HepG2 (cell line): Measurements from ENCODE around the gene WNT2B. TPM values are rescaled to one million over a fixed set of nuclear protein-coding genes. Genes with fewer than 3 reads are reported as not detected.

Source experiments
- ATAC-seq: fragments of 200-7000 bp; cut with Tn5 transposase; 3 replicates; pipeline ENCODE4 v1.9.1; 2020; ENCODE audit warnings: mild to moderate bottlenecking, moderate library complexity
- BruUV-seq: library from RNA; stranded (reverse); fragments of 400-500 nt; replicated peaks from 2 replicates; lab custom pipeline; 2021; lab: Mats Ljungman, UMichigan
- CTCF ChIA-PET: fragments of 300-600 bp; formaldehyde crosslinking; extraction: SDS; loops from one replicate; lab custom pipeline; 2021; ENCODE audit warnings: low total read pairs, inconsistent platforms, low intra/inter-chr PET ratio; lab: Yijun Ruan, JAX
- POLR2A ChIA-PET: fragments of 350-600 bp; sonication (Branson Sonifier 250); formaldehyde crosslinking; loops from one replicate; lab custom pipeline; 2020; ENCODE audit warnings: antibody characterized with exemption, inconsistent platforms; lab: Yijun Ruan, JAX
- DNase-seq: peaks from one replicate; pipeline ENCODE4 v3.0.0-alpha.2; 2015; ENCODE audit warnings: low spot score
- FAIRE-seq: peaks from 3 replicates; lab custom pipeline; 2011; peaks lifted over from hg19 to GRCh38; lab: Jason Lieb, UNC
- H2AFZ ChIP-seq: one replicate; pipeline ENCODE4 v1.6.1; 2011; ENCODE audit warnings: low read length, inconsistent platforms
- H3K27ac ChIP-seq: fragments of 300-600 bp; 3 replicates; pipeline ENCODE4 v1.8.0; 2011; ENCODE audit warnings: mixed run types, mild to moderate bottlenecking, mixed read lengths, low read length, inconsistent platforms; ENCODE audit not compliant: insufficient read depth; ENCODE audit errors: extremely low read length
- H3K27me3 ChIP-seq, 2 experiments: fragments of 200-600 bp in 1 of 2; 2 replicates in 1 of 2; 3 replicates in 1 of 2; pipeline versions ENCODE4 v1.6.0 to v1.8.0; 2011; ENCODE audit warnings: low read length in 2 of 2, mild to moderate bottlenecking in 2 of 2, moderate library complexity in 2 of 2, inconsistent platforms in 1 of 2; ENCODE audit not compliant: insufficient read depth in 2 of 2, control insufficient read depth in 1 of 2
- H3K36me3 ChIP-seq, 2 experiments: fragments of 200-600 bp in 1 of 2; replicated peaks in 1 of 2; 2 replicates in 1 of 2; 3 replicates in 1 of 2; pipeline versions ENCODE4 v1.5.1 to v1.8.0; 2011; ENCODE audit warnings: low read length in 2 of 2, inconsistent platforms in 1 of 2; ENCODE audit not compliant: insufficient read depth in 2 of 2, control insufficient read depth in 1 of 2
- H3K4me1 ChIP-seq: 2 replicates; pipeline ENCODE4 v1.5.1; 2012; ENCODE audit warnings: low read length, inconsistent platforms; ENCODE audit not compliant: insufficient read depth
- H3K4me2 ChIP-seq: 2 replicates; pipeline ENCODE4 v1.6.0; 2011; ENCODE audit warnings: low read depth, low read length, inconsistent platforms
- H3K4me3 ChIP-seq, 3 experiments: fragments of 200-600 bp in 1 of 3; sonication (generic), shearing (Covaris generic) in 1 of 3; replicated peaks in 1 of 3; 2 replicates each; pipeline ENCODE4 v1.5.1; 2011 to 2016; ENCODE audit warnings: low read length in 3 of 3, inconsistent platforms in 2 of 3, low read depth in 2 of 3, mild to moderate bottlenecking in 2 of 3, control low read depth in 1 of 3, mixed read lengths in 1 of 3; ENCODE audit not compliant: insufficient read depth in 1 of 3
- H3K79me2 ChIP-seq: one replicate; pipeline ENCODE4 v1.6.1; 2011; ENCODE audit warnings: low read length, inconsistent platforms; ENCODE audit not compliant: insufficient read depth
- H3K9ac ChIP-seq: 2 replicates; pipeline ENCODE4 v1.6.0; 2011; ENCODE audit warnings: mild to moderate bottlenecking, low read depth, low read length, inconsistent platforms; ENCODE audit not compliant: insufficient read depth
- H3K9me3 ChIP-seq: 2 replicates; pipeline ENCODE4 v1.5.1; 2012; ENCODE audit warnings: mild to moderate bottlenecking, low read length
- H4K20me1 ChIP-seq: 2 replicates; pipeline ENCODE4 v1.6.0; 2011; ENCODE audit warnings: inconsistent platforms, mild to moderate bottlenecking, low read length, moderate library complexity; ENCODE audit not compliant: insufficient read depth
- AKNA ChIP-seq: sonication (generic); formaldehyde crosslinking; IDR thresholded peaks from 2 replicates; pipeline ENCODE4 v1.4.0; 2020; ENCODE audit warnings: missing genetic modification reagents, borderline replicate concordance
- DNMT3B ChIP-seq: conservative IDR thresholded peaks from 2 replicates; pipeline ENCODE4 v1.6.1; 2016; ENCODE audit warnings: missing biosample characterization, control low read depth
- HMGA1 ChIP-seq: sonication (generic); formaldehyde crosslinking; conservative IDR thresholded peaks from 2 replicates; pipeline ENCODE4 v1.4.0; 2020; ENCODE audit warnings: missing genetic modification reagents
- HNRNPL ChIP-seq: fragments of 200-400 bp; formaldehyde crosslinking; IDR thresholded peaks from 2 replicates; pipeline ENCODE4 v1.6.1; 2017; ENCODE audit warnings: mild to moderate bottlenecking, low read depth, low read length
- KLF11 ChIP-seq: IDR thresholded peaks from 2 replicates; pipeline ENCODE4 v1.6.1; 2016; ENCODE audit warnings: missing compliant biosample characterization
- MAFF ChIP-seq: IDR thresholded peaks from 2 replicates; pipeline ENCODE4 v1.6.1; 2011; ENCODE audit warnings: low read depth, low read length, improper control_type of control experiment
- MAFK ChIP-seq, 2 experiments: IDR thresholded peaks in 1 of 2; conservative IDR thresholded peaks in 1 of 2; 2 replicates each; pipeline ENCODE4 v1.6.1; 2011; ENCODE audit warnings: improper control_type of control experiment in 2 of 2, low read length in 2 of 2
- NBN ChIP-seq: fragments of 450-650 bp; conservative IDR thresholded peaks from 2 replicates; pipeline ENCODE4 v1.6.1; 2017
- NFE2L2 ChIP-seq: fragments of 150-350 bp; IDR thresholded peaks from 2 replicates; pipeline ENCODE4 v1.6.1; 2014; ENCODE audit warnings: low read length
- NR2F6 ChIP-seq, 2 experiments: IDR thresholded peaks; 2 replicates each; pipeline ENCODE4 v1.6.1; 2016; ENCODE audit warnings: antibody characterized with exemption in 1 of 2, mild to moderate bottlenecking in 1 of 2
- SETDB1 ChIP-seq: sonication (generic); formaldehyde crosslinking; IDR thresholded peaks from 2 replicates; pipeline ENCODE4 v1.5.1; 2020; ENCODE audit warnings: missing genetic modification reagents, mild to moderate bottlenecking, borderline replicate concordance
- ZNF446 ChIP-seq: sonication (generic); formaldehyde crosslinking; IDR thresholded peaks from 2 replicates; pipeline ENCODE4 v1.5.0; 2020; ENCODE audit warnings: mild to moderate bottlenecking, missing genetic modification reagents
- ZNF550 ChIP-seq: sonication (generic); formaldehyde crosslinking; IDR thresholded peaks from 2 replicates; pipeline ENCODE4 v1.4.0; 2020; ENCODE audit warnings: mild to moderate bottlenecking, missing genetic modification reagents, borderline replicate concordance
- WGBS: methylation state at CpG from one replicate; pipeline ENCODE4 v1.1.6; 2017; ENCODE audit warnings: low lambda C conversion rate; 5-methylcytosine and 5-hydroxymethylcytosine counted together
- in situ Hi-C: cut with HindIII; loops from 2 replicates; pipeline ENCODE4 v1.10.0; 2017; ENCODE audit warnings: low pct_unique_long_range_greater_than_20kb; ENCODE audit not compliant: extremely low pct_ligation_motif_present
- intact Hi-C: fragments of 100-400 bp; cut with micrococcal nuclease; formaldehyde crosslinking; loops from one replicate; pipeline ENCODE4 v1.10.0; 2022; ENCODE audit not compliant: unreplicated experiment
- polyA plus RNA-seq, 8 experiments: library from polyadenylated mRNA; depleted of rRNA in 3 of 8; stranded (reverse) in 7 of 8; unstranded in 1 of 8; fragments of >200 nt; fragmentation: Illumina TruSeq in 4 of 8; extraction: Trizol in 4 of 8; gene quantifications; 2 replicates each; pipeline versions ENCODE4 v1.2.1 to v1.2.3, GENCODE V29; 2011 to 2016; ENCODE audit warnings: low read depth in 4 of 8, missing spikeins in 1 of 8, mixed read lengths in 1 of 8; ENCODE audit not compliant: insufficient read depth in 1 of 8
- total RNA-seq, 5 experiments: library from RNA; depleted of rRNA; stranded (reverse); fragments of >200 nt; fragmentation: Illumina TruSeq; extraction: Trizol; gene quantifications; 2 replicates each; pipeline ENCODE4 v1.2.3, GENCODE V29; 2016; ENCODE audit warnings: low read depth in 1 of 5
- TF ChIP-seq, protein P1 (sequence below): sonication (generic); formaldehyde crosslinking; IDR thresholded peaks from 2 replicates; pipeline ENCODE4 v1.8.1; 2022; ENCODE audit warnings: low read depth, mild to moderate bottlenecking, missing genetic modification reagents
- TF ChIP-seq, protein P2 (sequence below): sonication (generic); formaldehyde crosslinking; IDR thresholded peaks from 2 replicates; pipeline ENCODE4 v1.5.1; 2020; ENCODE audit warnings: missing genetic modification reagents, mild to moderate bottlenecking, borderline replicate concordance

Gene WNT2B
- total and polyA plus RNA-seq, 2 of the 13 experiments (the other 11 are each of a cell fraction or from before 2014, with no cell fraction given) = 0.11 to 0.32 TPM

- TF ChIP-seq ZNF550 = no peak
- no peak for TF ChIP-seq SETDB1 (CRISPR knock-in tag)
- TF ChIP-seq NR2F6 (IDR thresholded peaks at IDR 0.05) = no peak
- no peak for TF ChIP-seq NR2F6 (CRISPR knock-in tag; IDR thresholded peaks at IDR 0.05)
- no peak for TF ChIP-seq HMGA1 (CRISPR knock-in tag)
- no peak for TF ChIP-seq HNRNPL
- TF ChIP-seq, protein P1, sequence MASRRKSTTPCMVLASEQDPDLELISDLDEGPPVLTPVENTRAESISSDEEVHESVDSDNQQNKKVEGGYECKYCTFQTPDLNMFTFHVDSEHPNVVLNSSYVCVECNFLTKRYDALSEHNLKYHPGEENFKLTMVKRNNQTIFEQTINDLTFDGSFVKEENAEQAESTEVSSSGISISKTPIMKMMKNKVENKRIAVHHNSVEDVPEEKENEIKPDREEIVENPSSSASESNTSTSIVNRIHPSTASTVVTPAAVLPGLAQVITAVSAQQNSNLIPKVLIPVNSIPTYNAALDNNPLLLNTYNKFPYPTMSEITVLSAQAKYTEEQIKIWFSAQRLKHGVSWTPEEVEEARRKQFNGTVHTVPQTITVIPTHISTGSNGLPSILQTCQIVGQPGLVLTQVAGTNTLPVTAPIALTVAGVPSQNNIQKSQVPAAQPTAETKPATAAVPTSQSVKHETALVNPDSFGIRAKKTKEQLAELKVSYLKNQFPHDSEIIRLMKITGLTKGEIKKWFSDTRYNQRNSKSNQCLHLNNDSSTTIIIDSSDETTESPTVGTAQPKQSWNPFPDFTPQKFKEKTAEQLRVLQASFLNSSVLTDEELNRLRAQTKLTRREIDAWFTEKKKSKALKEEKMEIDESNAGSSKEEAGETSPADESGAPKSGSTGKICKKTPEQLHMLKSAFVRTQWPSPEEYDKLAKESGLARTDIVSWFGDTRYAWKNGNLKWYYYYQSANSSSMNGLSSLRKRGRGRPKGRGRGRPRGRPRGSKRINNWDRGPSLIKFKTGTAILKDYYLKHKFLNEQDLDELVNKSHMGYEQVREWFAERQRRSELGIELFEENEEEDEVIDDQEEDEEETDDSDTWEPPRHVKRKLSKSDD = no peak
- TF ChIP-seq, all 625 proteins: peak for 0
Observed at GRCh38 chr1:112554411-112554810, 45.6 kb downstream of the WNT2B start (continued).

DNA sequence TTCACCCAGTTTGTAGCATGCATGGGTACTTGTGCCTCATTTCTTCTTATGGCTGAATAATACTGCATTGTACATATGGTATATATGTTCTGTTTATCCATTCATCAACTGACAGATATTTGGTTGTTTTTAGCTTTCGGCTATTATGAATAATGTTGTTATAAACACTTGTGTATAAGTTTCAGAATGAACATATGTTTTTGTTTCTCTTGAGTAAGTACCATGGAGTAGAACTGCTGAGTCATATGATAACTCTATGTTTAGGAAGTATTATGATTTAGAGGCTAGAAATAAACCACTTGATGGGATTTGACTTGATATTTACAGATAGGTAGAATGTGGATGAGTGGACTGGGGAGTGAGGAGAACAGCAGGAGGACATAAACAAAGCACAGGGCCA, 48.6 kb downstream of the WNT2B start:
- Histone ChIP-seq H3K9me3 (no peaks in the 10 kb centered on the region), H3K4me2 (no peak overlapping the region), H3K4me3 (no peak overlapping the region), H3K79me2 (no peaks in the 10 kb centered on the region), H3K27me3 (no peaks in the 10 kb centered on the region), H3K27ac (no peak overlapping the region), H2AFZ (no peak overlapping the region), H3K9ac (no peak overlapping the region), H4K20me1 (no peaks in the 10 kb centered on the region), H3K36me3 (no peaks in the 10 kb centered on the region), H3K4me1 (no peaks in the 10 kb centered on the region)
- TF ChIP-seq MAFF = 0 out of 2 replicates have a peak, but pooled peaks have one; percentile 41
- no peak for TF ChIP-seq AKNA (CRISPR knock-in tag)
- no peak for TF ChIP-seq DNMT3B (CRISPR knock-in tag)
- no peak for TF ChIP-seq ZNF446 (CRISPR knock-in tag)
- peak; percentile 68 to 72 for TF ChIP-seq MAFK (conservative IDR thresholded peaks at IDR 0.05 in 1 of 2, IDR thresholded peaks at IDR 0.05 in 1 of 2; ENCODE audit: low read length in 2 of 2)
- no peak for TF ChIP-seq KLF11
- TF ChIP-seq, protein P2, sequence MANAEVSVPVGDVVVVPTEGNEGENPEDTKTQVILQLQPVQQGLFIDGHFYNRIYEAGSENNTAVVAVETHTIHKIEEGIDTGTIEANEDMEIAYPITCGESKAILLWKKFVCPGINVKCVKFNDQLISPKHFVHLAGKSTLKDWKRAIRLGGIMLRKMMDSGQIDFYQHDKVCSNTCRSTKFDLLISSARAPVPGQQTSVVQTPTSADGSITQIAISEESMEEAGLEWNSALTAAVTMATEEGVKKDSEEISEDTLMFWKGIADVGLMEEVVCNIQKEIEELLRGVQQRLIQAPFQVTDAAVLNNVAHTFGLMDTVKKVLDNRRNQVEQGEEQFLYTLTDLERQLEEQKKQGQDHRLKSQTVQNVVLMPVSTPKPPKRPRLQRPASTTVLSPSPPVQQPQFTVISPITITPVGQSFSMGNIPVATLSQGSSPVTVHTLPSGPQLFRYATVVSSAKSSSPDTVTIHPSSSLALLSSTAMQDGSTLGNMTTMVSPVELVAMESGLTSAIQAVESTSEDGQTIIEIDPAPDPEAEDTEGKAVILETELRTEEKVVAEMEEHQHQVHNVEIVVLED = no peak
- no peak for TF ChIP-seq NBN
- TF ChIP-seq NFE2L2 = peak; percentile 61; the same call in 1 of the 2 replicates
- CTCF ChIA-PET = no interaction called here
- FAIRE-seq (no peak), DNase-seq (no peak), ATAC-seq (no peak)
- 95% methylated on average over 1 of the region's 1 CpG for WGBS
- in situ Hi-C loops (no loop called here), intact Hi-C loops (no loop called here)
- POLR2A ChIA-PET = no interaction called here
- no TSS peak for BruUV-seq
